Nephron (organoid): ENCODE data around the gene MYO18A.

Experiments used
- H3K27ac Mint-ChIP-seq, 3 experiments: 2 replicates each; pipeline ENCODE4 v1.8.0; 2020; ENCODE audit warnings: mixed read lengths in 3 of 3, mild to moderate bottlenecking in 2 of 3, moderate library complexity in 1 of 3
- H3K27me3 Mint-ChIP-seq: 2 replicates; pipeline ENCODE4 v1.8.0; 2021; ENCODE audit warnings: low read depth, mild to moderate bottlenecking, moderate library complexity, mixed read lengths
- H3K36me3 Mint-ChIP-seq: 2 replicates; pipeline ENCODE4 v1.8.0; 2020; ENCODE audit warnings: low read depth, mixed read lengths
- H3K4me1 Mint-ChIP-seq: 2 replicates; pipeline ENCODE4 v1.8.0; 2020; ENCODE audit warnings: mixed read lengths
- H3K4me3 Mint-ChIP-seq, 3 experiments: 2 replicates each; pipeline ENCODE4 v1.8.0; 2020; ENCODE audit warnings: mild to moderate bottlenecking in 3 of 3, mixed read lengths in 3 of 3, moderate library complexity in 2 of 3
- H3K9me3 Mint-ChIP-seq: 2 replicates; pipeline ENCODE4 v1.8.0; 2020; ENCODE audit warnings: mixed read lengths
- CTCF ChIP-seq, 3 experiments: fragments of 200-600 bp; sonication (generic); IDR thresholded peaks; one replicate each; pipeline ENCODE4 v1.5.0; 2021; ENCODE audit warnings: antibody characterized with exemption in 3 of 3; ENCODE audit not compliant: unreplicated experiment in 3 of 3

The MYO18A gene

DNA sequence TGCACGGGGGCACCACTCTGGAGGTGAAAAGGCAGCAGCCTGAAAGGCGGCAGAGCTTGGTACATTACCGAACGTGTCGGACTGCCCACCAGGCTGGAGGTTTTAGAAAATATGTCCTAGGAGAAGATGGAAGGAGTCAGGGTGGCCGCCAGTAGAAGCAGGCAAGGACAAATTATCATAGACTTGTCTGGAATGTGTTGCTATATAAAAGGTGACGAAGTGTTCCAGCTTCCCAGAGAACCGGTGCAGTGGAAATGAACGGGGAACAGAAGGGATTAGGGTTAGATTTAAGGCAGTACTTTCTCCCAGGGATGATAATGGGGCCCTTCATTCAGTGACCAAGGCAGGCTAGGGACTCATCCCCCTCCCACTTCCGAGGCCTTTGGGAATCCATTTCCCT is 109.9 kb downstream of the MYO18A start:
- no peaks in the 10 kb centered on the region for H3K9me3 Mint-ChIP-seq

GRCh38 chr17:29069526-29070041 is 110.6 kb downstream of the MYO18A start:
- Mint-ChIP-seq H3K4me3 (no peak overlapping the region), H3K9me3 (no peaks in the 10 kb centered on the region), H3K27ac (no peak overlapping the region), H3K4me1 (peaks cover 41% of the 10 kb centered on the region), H3K36me3 (no peaks in the 10 kb centered on the region), H3K27me3 (peaks cover 3% of the 10 kb centered on the region)
- TF ChIP-seq CTCF (IDR thresholded peaks at IDR 0.05; ENCODE audit: unreplicated experiment in 3 of 3), result no peak

More for the DNA sequence above, 109.9 kb downstream of the MYO18A start:
- Mint-ChIP-seq H3K4me3 (no peak overlapping the region), H3K27me3 (peaks cover 3% of the 10 kb centered on the region), H3K36me3 (no peaks in the 10 kb centered on the region), H3K27ac (no peak overlapping the region), H3K4me1 (peaks cover 41% of the 10 kb centered on the region)
- TF ChIP-seq CTCF (IDR thresholded peaks at IDR 0.05; ENCODE audit: unreplicated experiment in 3 of 3), result no peak

GRCh38 chr17:29068818-29069217 is 111.4 kb downstream of the MYO18A start:
- no peaks in the 10 kb centered on the region for H3K36me3 Mint-ChIP-seq
- peaks cover 41% of the 10 kb centered on the region for H3K4me1 Mint-ChIP-seq
- no peak for TF ChIP-seq CTCF (IDR thresholded peaks at IDR 0.05; ENCODE audit: unreplicated experiment in 3 of 3)
- H3K9me3 Mint-ChIP-seq, result no peaks in the 10 kb centered on the region
- peaks cover 3% of the 10 kb centered on the region for H3K27me3 Mint-ChIP-seq
- no peak overlapping the region for H3K4me3 Mint-ChIP-seq
- H3K27ac Mint-ChIP-seq, result peak overlapping the region; percentile 0 to 21 (median 11)

GRCh38 chr17:29066606-29067005 is 113.6 kb downstream of the MYO18A start:
- H3K36me3 Mint-ChIP-seq, result no peaks in the 10 kb centered on the region
- peaks cover 45% of the 10 kb centered on the region for H3K4me1 Mint-ChIP-seq
- no peak for TF ChIP-seq CTCF (IDR thresholded peaks at IDR 0.05; ENCODE audit: unreplicated experiment in 3 of 3)
- H3K27ac Mint-ChIP-seq, result peak overlapping the region in 1 of 3 experiments; percentile 34
- H3K9me3 Mint-ChIP-seq, result no peaks in the 10 kb centered on the region
- peaks cover 9% of the 10 kb centered on the region for H3K27me3 Mint-ChIP-seq
- H3K4me3 Mint-ChIP-seq, result no peak overlapping the region

DNA sequence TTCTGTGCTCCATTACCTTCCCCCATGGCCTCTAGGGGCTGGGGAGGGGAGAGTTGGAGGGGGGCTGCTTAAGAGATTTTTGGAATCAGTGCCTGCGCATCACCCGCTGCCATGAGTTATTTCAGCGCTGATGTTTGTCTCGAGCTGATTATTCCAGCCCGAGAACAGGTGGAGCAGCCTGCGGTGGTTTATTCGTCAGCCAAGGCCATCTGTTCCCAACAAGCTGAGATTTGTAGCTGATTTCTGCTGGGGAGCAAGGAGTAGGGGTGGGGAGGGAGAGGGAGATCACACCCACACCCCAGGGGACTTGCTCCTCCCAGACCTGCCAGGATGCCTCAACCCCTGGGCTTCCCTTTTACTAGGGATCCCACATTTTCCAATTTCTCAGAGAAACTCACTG is 114.2 kb downstream of the MYO18A start:
- no peak overlapping the region for H3K4me3 Mint-ChIP-seq
- TF ChIP-seq CTCF (IDR thresholded peaks at IDR 0.05; ENCODE audit: unreplicated experiment in 3 of 3), result no peak
- H3K27me3 Mint-ChIP-seq, result peaks cover 12% of the 10 kb centered on the region
- H3K4me1 Mint-ChIP-seq, result peaks cover 51% of the 10 kb centered on the region
- no peaks in the 10 kb centered on the region for H3K36me3 Mint-ChIP-seq
- H3K9me3 Mint-ChIP-seq, result no peaks in the 10 kb centered on the region
- peak overlapping the region in 2 of 3 experiments; percentile 6 to 32 for H3K27ac Mint-ChIP-seq

DNA sequence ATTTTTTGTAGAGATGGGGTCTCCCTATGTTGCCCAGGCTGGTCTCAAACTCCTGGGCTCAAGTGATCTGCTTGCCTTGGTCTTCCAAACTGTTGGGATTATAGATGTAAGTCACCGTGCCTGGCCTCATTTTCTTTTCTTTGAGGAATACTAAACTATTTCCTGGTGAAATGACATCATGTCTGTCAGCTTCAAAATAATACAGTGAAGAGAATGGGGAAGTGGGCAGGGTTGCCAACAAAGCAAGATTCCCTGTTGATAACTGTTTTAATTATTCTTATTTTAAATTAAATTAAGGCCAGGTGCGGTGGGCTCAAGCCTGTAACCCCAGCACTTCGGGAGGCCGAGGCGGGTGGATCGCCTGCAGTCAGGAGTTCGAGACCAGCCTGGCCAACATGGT is 116.2 kb downstream of the MYO18A start:
- Mint-ChIP-seq H3K9me3 (no peaks in the 10 kb centered on the region), H3K4me3 (no peak overlapping the region), H3K4me1 (peaks cover 64% of the 10 kb centered on the region), H3K27me3 (peaks cover 14% of the 10 kb centered on the region), H3K27ac (no peak overlapping the region), H3K36me3 (no peaks in the 10 kb centered on the region)
- no peak for TF ChIP-seq CTCF (IDR thresholded peaks at IDR 0.05; ENCODE audit: unreplicated experiment in 3 of 3)
